SK-N-SH treated with all-trans-retinoic acid at 6 μM for 48 hours (cell line): ENCODE data around the gene NINJ2.
"Not testable (repeated sequence)": the region's sequence is repeated elsewhere in the genome, so short reads cannot be mapped to it uniquely, and the experiment has no call there.

ENCODE experiments used
- ATAC-seq: fragments of 200-7000 bp; cut with Tn5 transposase; 3 replicates; pipeline ENCODE4 v1.9.1; 2020; ENCODE audit warnings: mild to moderate bottlenecking, moderate library complexity
- ARNTL ChIP-seq: fragments of 450-650 bp; formaldehyde crosslinking; IDR thresholded peaks from 2 replicates; pipeline ENCODE4 v1.5.0; 2020; ENCODE audit warnings: low read depth, mild to moderate bottlenecking, moderate library complexity, borderline replicate concordance
- CREB5 ChIP-seq: fragments of 250-450 bp; sonication (Bioruptor Pico); IDR thresholded peaks from 2 replicates; pipeline ENCODE4 v1.5.1; 2020; ENCODE audit warnings: low read depth, mild to moderate bottlenecking, moderate library complexity
- OSR1 ChIP-seq: fragments of 250-450 bp; sonication (Bioruptor Pico); IDR thresholded peaks from 2 replicates; pipeline ENCODE4 v1.8.0; 2022; ENCODE audit warnings: moderate library complexity, mild to moderate bottlenecking, inconsistent platforms
- PATZ1 ChIP-seq: fragments of 250-450 bp; sonication (Bioruptor Pico); IDR thresholded peaks from 2 replicates; pipeline ENCODE4 v1.8.0; 2020; ENCODE audit warnings: mild to moderate bottlenecking, moderate library complexity, borderline replicate concordance
- POU6F1 ChIP-seq: fragments of 250-450 bp; sonication (Bioruptor Pico); IDR thresholded peaks from 2 replicates; pipeline ENCODE4 v1.8.0; 2021; ENCODE audit warnings: low read depth, mild to moderate bottlenecking, moderate library complexity, borderline replicate concordance
- SNAI2 ChIP-seq: fragments of 250-450 bp; sonication (Bioruptor Pico); IDR thresholded peaks from 2 replicates; pipeline ENCODE4 v1.5.0; 2020; ENCODE audit warnings: mild to moderate bottlenecking, moderate library complexity
- TCF4 ChIP-seq: fragments of 250-450 bp; sonication (Bioruptor Pico); IDR thresholded peaks from 2 replicates; pipeline ENCODE4 v1.8.0; 2021; ENCODE audit warnings: mild to moderate bottlenecking, moderate library complexity, borderline replicate concordance
- TOX ChIP-seq: fragments of 250-450 bp; sonication (Bioruptor Pico); IDR thresholded peaks from 2 replicates; pipeline ENCODE4 v1.8.0; 2021; ENCODE audit warnings: mild to moderate bottlenecking, moderate library complexity, borderline replicate concordance
- ZFP3 ChIP-seq: fragments of 250-450 bp; sonication (Bioruptor Pico); IDR thresholded peaks from 2 replicates; pipeline ENCODE4 v1.5.0; 2020; ENCODE audit warnings: mild to moderate bottlenecking, moderate library complexity
- ZFP30 ChIP-seq: fragments of 450-650 bp; formaldehyde crosslinking; IDR thresholded peaks from 2 replicates; pipeline ENCODE4 v1.5.0; 2022; ENCODE audit warnings: mild to moderate bottlenecking, moderate library complexity
- ZNF70 ChIP-seq: fragments of 450-650 bp; formaldehyde crosslinking; IDR thresholded peaks from 2 replicates; pipeline ENCODE4 v1.5.0; 2020; ENCODE audit warnings: mild to moderate bottlenecking, moderate library complexity
- ZNF8 ChIP-seq: fragments of 450-650 bp; formaldehyde crosslinking; IDR thresholded peaks from 2 replicates; pipeline ENCODE4 v1.5.0; 2020; ENCODE audit warnings: mild to moderate bottlenecking, moderate library complexity
- TF ChIP-seq, protein P1 (sequence below): fragments of 250-450 bp; sonication (Bioruptor Pico); IDR thresholded peaks from 2 replicates; pipeline ENCODE4 v1.5.0; 2020; ENCODE audit warnings: mild to moderate bottlenecking, moderate library complexity
- TF ChIP-seq, protein P2 (sequence below): fragments of 250-450 bp; sonication (Bioruptor Pico); IDR thresholded peaks from 2 replicates; pipeline ENCODE4 v1.5.1; 2021; ENCODE audit warnings: mild to moderate bottlenecking, moderate library complexity

Gene NINJ2

DNA sequence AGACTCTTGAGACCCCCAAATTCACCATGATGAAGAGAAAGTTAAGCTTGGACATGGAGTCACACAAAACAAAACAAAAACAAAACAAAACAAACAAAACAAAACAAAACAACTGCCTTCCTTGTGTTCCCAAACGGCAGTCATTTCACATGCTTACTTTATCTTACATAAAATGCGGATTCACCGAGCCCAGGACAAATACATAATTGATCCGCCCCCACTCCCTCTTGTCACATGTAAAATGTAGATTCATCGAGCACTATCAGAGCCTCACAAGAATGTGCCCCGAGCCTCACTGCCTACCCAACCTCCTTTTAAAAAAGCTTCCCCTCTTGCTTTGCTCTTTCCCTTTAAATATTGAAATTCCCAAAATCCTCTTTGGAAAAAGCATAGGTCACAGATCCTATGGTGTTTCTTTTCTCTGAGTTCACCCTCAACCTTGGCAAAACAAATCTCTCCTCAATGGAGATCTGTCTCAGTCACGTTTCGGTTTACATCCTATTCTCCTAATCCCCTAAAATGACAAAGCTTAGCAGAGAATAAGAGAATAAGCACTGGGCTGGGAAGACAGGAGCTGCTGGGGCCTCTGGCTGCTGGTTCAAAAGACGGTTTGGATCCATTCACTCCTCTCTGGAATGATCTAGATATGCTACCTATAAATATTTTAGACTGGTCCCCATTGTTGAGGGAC, 83.7 kb downstream of the NINJ2 start (continued):
- no peak for TF ChIP-seq POU6F1
- TF ChIP-seq, all 23 proteins: peak for 0

DNA sequence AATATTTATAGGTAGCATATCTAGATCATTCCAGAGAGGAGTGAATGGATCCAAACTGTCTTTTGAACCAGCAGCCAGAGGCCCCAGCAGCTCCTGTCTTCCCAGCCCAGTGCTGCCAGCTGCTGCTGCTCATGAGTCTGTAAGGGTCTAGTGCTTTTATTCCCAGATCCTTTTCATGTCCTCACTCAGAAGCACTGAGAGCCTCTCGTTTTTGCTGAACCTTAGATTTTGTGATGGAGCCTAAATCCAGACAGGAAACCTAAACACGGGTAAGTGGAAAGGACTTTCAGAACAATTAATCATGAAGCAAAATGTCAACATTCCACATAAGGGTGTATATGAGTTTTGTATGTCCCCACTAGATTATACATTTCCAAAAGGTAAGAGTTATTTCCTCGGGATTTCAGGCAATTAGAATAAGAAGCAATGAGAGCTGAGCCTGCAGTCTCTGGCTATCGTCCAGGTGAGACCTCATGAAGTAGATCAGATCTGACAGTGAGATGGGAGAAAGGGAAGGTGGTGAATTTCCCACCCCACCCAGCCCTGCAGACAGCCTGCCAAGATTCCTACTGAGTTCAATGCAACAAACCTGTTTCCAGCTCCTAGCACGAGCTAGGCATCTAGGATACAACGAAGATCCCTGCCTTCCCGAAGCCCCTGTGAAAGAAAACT, 84.4 kb downstream of the NINJ2 start:
- TF ChIP-seq, protein P1, sequence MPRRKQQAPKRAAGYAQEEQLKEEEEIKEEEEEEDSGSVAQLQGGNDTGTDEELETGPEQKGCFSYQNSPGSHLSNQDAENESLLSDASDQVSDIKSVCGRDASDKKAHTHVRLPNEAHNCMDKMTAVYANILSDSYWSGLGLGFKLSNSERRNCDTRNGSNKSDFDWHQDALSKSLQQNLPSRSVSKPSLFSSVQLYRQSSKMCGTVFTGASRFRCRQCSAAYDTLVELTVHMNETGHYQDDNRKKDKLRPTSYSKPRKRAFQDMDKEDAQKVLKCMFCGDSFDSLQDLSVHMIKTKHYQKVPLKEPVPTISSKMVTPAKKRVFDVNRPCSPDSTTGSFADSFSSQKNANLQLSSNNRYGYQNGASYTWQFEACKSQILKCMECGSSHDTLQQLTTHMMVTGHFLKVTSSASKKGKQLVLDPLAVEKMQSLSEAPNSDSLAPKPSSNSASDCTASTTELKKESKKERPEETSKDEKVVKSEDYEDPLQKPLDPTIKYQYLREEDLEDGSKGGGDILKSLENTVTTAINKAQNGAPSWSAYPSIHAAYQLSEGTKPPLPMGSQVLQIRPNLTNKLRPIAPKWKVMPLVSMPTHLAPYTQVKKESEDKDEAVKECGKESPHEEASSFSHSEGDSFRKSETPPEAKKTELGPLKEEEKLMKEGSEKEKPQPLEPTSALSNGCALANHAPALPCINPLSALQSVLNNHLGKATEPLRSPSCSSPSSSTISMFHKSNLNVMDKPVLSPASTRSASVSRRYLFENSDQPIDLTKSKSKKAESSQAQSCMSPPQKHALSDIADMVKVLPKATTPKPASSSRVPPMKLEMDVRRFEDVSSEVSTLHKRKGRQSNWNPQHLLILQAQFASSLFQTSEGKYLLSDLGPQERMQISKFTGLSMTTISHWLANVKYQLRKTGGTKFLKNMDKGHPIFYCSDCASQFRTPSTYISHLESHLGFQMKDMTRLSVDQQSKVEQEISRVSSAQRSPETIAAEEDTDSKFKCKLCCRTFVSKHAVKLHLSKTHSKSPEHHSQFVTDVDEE (CRISPR knock-in tag): no peak
- TF ChIP-seq ZNF70: no peak
- TF ChIP-seq SNAI2 (CRISPR knock-in tag): no peak
- TF ChIP-seq ZFP30 (CRISPR knock-in tag): no peak
- TF ChIP-seq ZFP3: no peak
- no peak for TF ChIP-seq OSR1 (CRISPR knock-in tag)
- no peak for TF ChIP-seq TCF4 (CRISPR knock-in tag)
- no peak for TF ChIP-seq ARNTL (CRISPR knock-in tag)
- TF ChIP-seq, protein P2, sequence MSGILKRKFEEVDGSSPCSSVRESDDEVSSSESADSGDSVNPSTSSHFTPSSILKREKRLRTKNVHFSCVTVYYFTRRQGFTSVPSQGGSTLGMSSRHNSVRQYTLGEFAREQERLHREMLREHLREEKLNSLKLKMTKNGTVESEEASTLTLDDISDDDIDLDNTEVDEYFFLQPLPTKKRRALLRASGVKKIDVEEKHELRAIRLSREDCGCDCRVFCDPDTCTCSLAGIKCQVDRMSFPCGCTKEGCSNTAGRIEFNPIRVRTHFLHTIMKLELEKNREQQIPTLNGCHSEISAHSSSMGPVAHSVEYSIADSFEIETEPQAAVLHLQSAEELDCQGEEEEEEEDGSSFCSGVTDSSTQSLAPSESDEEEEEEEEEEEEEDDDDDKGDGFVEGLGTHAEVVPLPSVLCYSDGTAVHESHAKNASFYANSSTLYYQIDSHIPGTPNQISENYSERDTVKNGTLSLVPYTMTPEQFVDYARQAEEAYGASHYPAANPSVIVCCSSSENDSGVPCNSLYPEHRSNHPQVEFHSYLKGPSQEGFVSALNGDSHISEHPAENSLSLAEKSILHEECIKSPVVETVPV (CRISPR knock-in tag): no peak
- no peak for ATAC-seq

- not testable (repeated sequence) for ATAC-seq
Measured at GRCh38 chr12:577994-578747, 85.1 kb downstream of the NINJ2 start.

GRCh38 chr12:576615-577110, 86.6 kb downstream of the NINJ2 start:
- no peak for TF ChIP-seq TCF4 (CRISPR knock-in tag)
- TF ChIP-seq ARNTL (CRISPR knock-in tag): no peak
- no peak for TF ChIP-seq TOX (CRISPR knock-in tag)
- no peak for TF ChIP-seq ZFP30 (CRISPR knock-in tag)
- TF ChIP-seq SNAI2 (CRISPR knock-in tag): no peak
- TF ChIP-seq CREB5 (CRISPR knock-in tag): no peak
- TF ChIP-seq, protein P2 (CRISPR knock-in tag): no peak
- no peak for TF ChIP-seq ZNF8
- no peak for TF ChIP-seq POU6F1
- no peak for TF ChIP-seq PATZ1 (CRISPR knock-in tag)
- no peak for ATAC-seq
